ENCODE results near the gene KCNQ1.

KCNQ1 gene

GRCh38 chr11:2582351-2582945 is 137.6 kb downstream of the KCNQ1 start:
- H3K4me2 ChIP-seq (ENCODE audit: low read depth, low read length, poor library complexity, severe bottlenecking): no peak overlapping the region
- H3K27me3 ChIP-seq (ENCODE audit: low read length): no peaks in the 10 kb centered on the region
- no peak overlapping the region for H3K27ac ChIP-seq (ENCODE audit: low read depth, low read length)
- no peaks in the 10 kb centered on the region for H3K9me3 ChIP-seq (ENCODE audit: insufficient read depth, low read length)
- no peaks in the 10 kb centered on the region for H4K20me1 ChIP-seq (ENCODE audit: low read depth, low read length)
- H3K36me3 ChIP-seq (ENCODE audit: low read length): no peaks in the 10 kb centered on the region
- H2AFZ ChIP-seq (ENCODE audit: low read depth, low read length, severe bottlenecking): no peak overlapping the region
- no peak overlapping the region for H3K9ac ChIP-seq (ENCODE audit: low read length)
- H3K9me2 ChIP-seq (replicated peaks; ENCODE audit: insufficient read depth, low read length): no peaks in the 10 kb centered on the region
- H3K4me3 ChIP-seq (ENCODE audit: insufficient read depth, low read length, poor library complexity, severe bottlenecking): no peak overlapping the region
- no peak for TF ChIP-seq CTCF (IDR thresholded peaks at IDR 0.05; ENCODE audit: insufficient read depth, low read length, poor library complexity, severe bottlenecking)
- TF ChIP-seq EZH2phosphoT487 (conservative IDR thresholded peaks at IDR 0.05; ENCODE audit: low read length): no peak
- no peaks in the 10 kb centered on the region for H3K79me2 ChIP-seq (ENCODE audit: insufficient read depth, low read length)
- no peaks in the 10 kb centered on the region for H3F3A ChIP-seq (ENCODE audit: insufficient read depth)

- Histone ChIP-seq H3K4me2 (ENCODE audit: low read depth, low read length, poor library complexity, severe bottlenecking) (no peak overlapping the region), H3K9me2 (replicated peaks; ENCODE audit: insufficient read depth, low read length) (no peaks in the 10 kb centered on the region), H2AFZ (ENCODE audit: low read depth, low read length, severe bottlenecking) (no peak overlapping the region), H3K9me3 (ENCODE audit: insufficient read depth, low read length) (no peaks in the 10 kb centered on the region), H3K4me3 (ENCODE audit: insufficient read depth, low read length, poor library complexity, severe bottlenecking) (no peak overlapping the region), H3K79me2 (ENCODE audit: insufficient read depth, low read length) (no peaks in the 10 kb centered on the region), H4K20me1 (ENCODE audit: low read depth, low read length) (no peaks in the 10 kb centered on the region), H3F3A (ENCODE audit: insufficient read depth) (no peaks in the 10 kb centered on the region), H3K27ac (ENCODE audit: low read depth, low read length) (no peak overlapping the region), H3K36me3 (ENCODE audit: low read length) (no peaks in the 10 kb centered on the region), H3K9ac (ENCODE audit: low read length) (no peak overlapping the region), H3K27me3 (ENCODE audit: low read length) (no peaks in the 10 kb centered on the region)
- TF ChIP-seq CTCF (IDR thresholded peaks at IDR 0.05; ENCODE audit: insufficient read depth, low read length, poor library complexity, severe bottlenecking) (no peak), EZH2phosphoT487 (conservative IDR thresholded peaks at IDR 0.05; ENCODE audit: low read length) (no peak)
Measured at GRCh38 chr11:2582946-2583604, 138.3 kb downstream of the KCNQ1 start.

- Histone ChIP-seq H3K9me3 (ENCODE audit: insufficient read depth, low read length) (no peaks in the 10 kb centered on the region), H3K36me3 (ENCODE audit: low read length) (no peaks in the 10 kb centered on the region), H4K20me1 (ENCODE audit: low read depth, low read length) (no peaks in the 10 kb centered on the region), H2AFZ (ENCODE audit: low read depth, low read length, severe bottlenecking) (no peak overlapping the region), H3F3A (ENCODE audit: insufficient read depth) (no peaks in the 10 kb centered on the region), H3K27ac (ENCODE audit: low read depth, low read length) (no peak overlapping the region), H3K4me3 (ENCODE audit: insufficient read depth, low read length, poor library complexity, severe bottlenecking) (no peak overlapping the region), H3K27me3 (ENCODE audit: low read length) (no peaks in the 10 kb centered on the region), H3K9me2 (replicated peaks; ENCODE audit: insufficient read depth, low read length) (no peaks in the 10 kb centered on the region), H3K79me2 (ENCODE audit: insufficient read depth, low read length) (no peaks in the 10 kb centered on the region), H3K9ac (ENCODE audit: low read length) (no peak overlapping the region), H3K4me2 (ENCODE audit: low read depth, low read length, poor library complexity, severe bottlenecking) (no peak overlapping the region)
- TF ChIP-seq CTCF (IDR thresholded peaks at IDR 0.05; ENCODE audit: insufficient read depth, low read length, poor library complexity, severe bottlenecking): no peak
- TF ChIP-seq EZH2phosphoT487 (conservative IDR thresholded peaks at IDR 0.05; ENCODE audit: low read length): no peak
Measured at GRCh38 chr11:2583605-2583958, 138.8 kb downstream of the KCNQ1 start.
